GM23338 (cell line): ENCODE results near the gene CYSRT1. TPM values are rescaled to one million over a fixed set of nuclear protein-coding genes. Genes with fewer than 3 reads are reported as not detected.

Experiments used
- ATAC-seq: fragments of 200-7000 bp; cut with Tn5 transposase; 3 replicates; pipeline ENCODE4 v1.9.1; 2020
- DNase-seq: peaks from one replicate; pipeline ENCODE4 v3.0.0-alpha.2; 2015; ENCODE audit warnings: low spot score
- H2AFZ ChIP-seq: fragments of 200-600 bp; sonication (generic); 2 replicates; pipeline ENCODE4 v1.8.0; 2016; ENCODE audit warnings: antibody characterized with exemption, mild to moderate bottlenecking, moderate library complexity
- H3F3A ChIP-seq: fragments of 200-600 bp; sonication (generic); replicated peaks from 2 replicates; pipeline ENCODE4 v1.8.0; 2017; ENCODE audit warnings: antibody characterized with exemption, mixed run types, low read depth
- H3K27ac ChIP-seq: fragments of 200-600 bp; sonication (generic); 2 replicates; pipeline ENCODE4 v1.6.1; 2016; ENCODE audit warnings: low read depth
- H3K27me3 ChIP-seq: fragments of 200-600 bp; sonication (generic); 2 replicates; pipeline ENCODE4 v1.8.0; 2016; ENCODE audit warnings: mild to moderate bottlenecking, mixed run types, moderate library complexity; ENCODE audit not compliant: insufficient read depth
- H3K36me3 ChIP-seq: fragments of 200-600 bp; sonication (generic); 2 replicates; pipeline ENCODE4 v1.8.0; 2016; ENCODE audit warnings: mild to moderate bottlenecking; ENCODE audit not compliant: insufficient read depth
- H3K4me1 ChIP-seq: fragments of 200-600 bp; sonication (generic); 2 replicates; pipeline ENCODE4 v1.8.0; 2016; ENCODE audit warnings: mild to moderate bottlenecking, moderate library complexity; ENCODE audit not compliant: insufficient read depth
- H3K4me2 ChIP-seq: fragments of 200-600 bp; sonication (generic); 2 replicates; pipeline ENCODE4 v1.7.1; 2017; ENCODE audit warnings: mixed run types
- H3K4me3 ChIP-seq: fragments of 200-600 bp; sonication (generic); 2 replicates; pipeline ENCODE4 v1.6.1; 2016; ENCODE audit warnings: mixed run types
- H3K79me2 ChIP-seq: fragments of 200-600 bp; sonication (generic); replicated peaks from 2 replicates; pipeline ENCODE4 v1.8.0; 2017; ENCODE audit warnings: mild to moderate bottlenecking; ENCODE audit not compliant: insufficient read depth
- H3K9me2 ChIP-seq: fragments of 200-600 bp; sonication (generic); 2 replicates; pipeline ENCODE4 v1.8.0; 2017; ENCODE audit not compliant: insufficient read depth
- H4K20me1 ChIP-seq: fragments of 200-600 bp; sonication (generic); replicated peaks from 2 replicates; pipeline ENCODE4 v1.8.0; 2017; ENCODE audit warnings: mild to moderate bottlenecking; ENCODE audit not compliant: insufficient read depth
- H3K27ac Mint-ChIP-seq: 2 replicates; pipeline ENCODE4 v1.8.0; 2020; ENCODE audit warnings: inconsistent platforms, mild to moderate bottlenecking, moderate library complexity, mixed read lengths
- H3K27me3 Mint-ChIP-seq: 3 replicates; pipeline ENCODE4 v1.8.0; 2022; ENCODE audit warnings: low read depth, mild to moderate bottlenecking, moderate library complexity, mixed read lengths, inconsistent platforms; ENCODE audit not compliant: insufficient read depth, poor library complexity
- H3K36me3 Mint-ChIP-seq: 3 replicates; pipeline ENCODE4 v1.8.0; 2021; ENCODE audit warnings: low read depth, mild to moderate bottlenecking, inconsistent platforms, moderate library complexity, mixed read lengths
- H3K4me1 Mint-ChIP-seq: 3 replicates; pipeline ENCODE4 v1.8.0; 2020; ENCODE audit warnings: mild to moderate bottlenecking, inconsistent platforms, mixed read lengths
- H3K4me3 Mint-ChIP-seq: 3 replicates; pipeline ENCODE4 v1.8.0; 2021; ENCODE audit warnings: moderate library complexity, mild to moderate bottlenecking, inconsistent platforms, mixed read lengths
- H3K9me3 Mint-ChIP-seq: 3 replicates; pipeline ENCODE4 v1.8.0; 2020; ENCODE audit warnings: moderate library complexity, mild to moderate bottlenecking, inconsistent platforms, mixed read lengths
- CREB1 ChIP-seq: fragments of 250-450 bp; sonication (Bioruptor Pico); IDR thresholded peaks from 2 replicates; pipeline ENCODE4 v1.5.0; 2020; ENCODE audit warnings: low read depth, mild to moderate bottlenecking, moderate library complexity
- CTCF ChIP-seq, 2 experiments: fragments of 200-600 bp in 1 of 2; sonication (generic) in 1 of 2; conservative IDR thresholded peaks; 2 replicates each; pipeline versions ENCODE4 v1.5.1 to v1.6.1; 2016 to 2017; ENCODE audit warnings: antibody characterized with exemption in 2 of 2, low read depth in 2 of 2, mild to moderate bottlenecking in 2 of 2, moderate library complexity in 1 of 2
- ETS1 ChIP-seq: IDR thresholded peaks from 2 replicates; pipeline ENCODE4 v1.6.1; 2016; ENCODE audit warnings: antibody characterized with exemption
- EZH2 ChIP-seq: fragments of 200-600 bp; sonication (generic); IDR thresholded peaks from one replicate; pipeline ENCODE4 v1.8.0; 2017; ENCODE audit warnings: antibody characterized with exemption, mild to moderate bottlenecking, low read depth; ENCODE audit not compliant: unreplicated experiment
- EZH2phosphoT487 ChIP-seq: fragments of 200-600 bp; sonication (generic); IDR thresholded peaks from one replicate; pipeline ENCODE4 v1.8.1; 2018; ENCODE audit warnings: antibody characterized with exemption; ENCODE audit not compliant: unreplicated experiment
- JUNB ChIP-seq: IDR thresholded peaks from one replicate; pipeline ENCODE4 v1.6.1; 2016; ENCODE audit warnings: antibody characterized with exemption; ENCODE audit not compliant: unreplicated experiment
- NANOG ChIP-seq: IDR thresholded peaks from 2 replicates; pipeline ENCODE4 v1.6.1; 2016; ENCODE audit warnings: antibody characterized with exemption, borderline replicate concordance
- POLR2AphosphoS5 ChIP-seq: IDR thresholded peaks from 2 replicates; pipeline ENCODE4 v1.6.1; 2016; ENCODE audit warnings: antibody characterized with exemption, low read depth
- STAT1 ChIP-seq: IDR thresholded peaks from one replicate; pipeline ENCODE4 v1.6.1; 2016; ENCODE audit warnings: antibody characterized with exemption; ENCODE audit not compliant: unreplicated experiment
- ZNF462 ChIP-seq: fragments of 250-450 bp; sonication (Bioruptor Pico); IDR thresholded peaks from 2 replicates; pipeline ENCODE4 v1.5.0; 2020; ENCODE audit warnings: mild to moderate bottlenecking, moderate library complexity
- polyA plus RNA-seq: library from polyadenylated mRNA; unstranded; fragments of >200 nt; fragmentation: Nextera tagmentation; extraction: Ambion mirVana; gene quantifications from 2 replicates; pipeline ENCODE4 v1.2.1, GENCODE V29; 2016
- total RNA-seq: library from RNA; depleted of rRNA; stranded (reverse); fragments of >200 nt; shearing (Covaris generic); gene quantifications from 2 replicates; pipeline ENCODE4 v1.2.3, GENCODE V29; 2014

CYSRT1 gene
- total and polyA plus RNA-seq, 2 experiments from 2014 or later = 2.0 to 3.2 TPM

- H4K20me1 ChIP-seq = peaks cover 4% of the 10 kb centered on the region
- no peak for ATAC-seq
- peak overlapping the region; percentile 87 for H3K4me2 ChIP-seq
Observed at GRCh38 chr9:137198051-137198901, 26.7 kb upstream of the CYSRT1 start.

GRCh38 chr9:137198902-137199283 is 26.1 kb upstream of the CYSRT1 start:
- no peaks in the 10 kb centered on the region for H3K9me2 ChIP-seq
- H3K4me3 ChIP-seq = peak overlapping the region; percentile 55; the same call in 1 of the 2 replicates
- Mint-ChIP-seq H3K9me3 (no peaks in the 10 kb centered on the region; the same call in 2 of the 3 replicates), H3K27ac (no peak overlapping the region), H3K4me3 (peak overlapping the region; percentile 43; the same call in 2 of the 3 replicates), H3K4me1 (peaks cover 26% of the 10 kb centered on the region), H3K27me3 (peaks cover 7% of the 10 kb centered on the region), H3K36me3 (no peaks in the 10 kb centered on the region; the same call in 2 of the 3 replicates)
- H2AFZ ChIP-seq = no peak overlapping the region
- peaks cover 63% of the 10 kb centered on the region for H3K79me2 ChIP-seq
- peaks cover 15% of the 10 kb centered on the region; the same call in 1 of the 2 replicates for H3F3A ChIP-seq
- ATAC-seq = no peak
- no peak overlapping the region for H3K27ac ChIP-seq
- H3K27me3 ChIP-seq = no peaks in the 10 kb centered on the region
- H3K4me2 ChIP-seq = peak overlapping the region; percentile 87
- no peak for DNase-seq
- H3K4me1 ChIP-seq = peaks cover 16% of the 10 kb centered on the region; the same call in 1 of the 2 replicates
- no peaks in the 10 kb centered on the region for H3K36me3 ChIP-seq
- H4K20me1 ChIP-seq = peaks cover 4% of the 10 kb centered on the region
- TF ChIP-seq ZNF462 (CRISPR knock-in tag) (no peak), EZH2 (no peak), CREB1 (no peak), STAT1 (no peak), JUNB (no peak), CTCF (conservative IDR thresholded peaks at IDR 0.05; ENCODE audit: low read depth in 2 of 2) (no peak), POLR2AphosphoS5 (no peak), EZH2phosphoT487 (no peak), ETS1 (no peak)

More at GRCh38 chr9:137198051-137198901, 26.7 kb upstream of the CYSRT1 start:
- Histone ChIP-seq H2AFZ (no peak overlapping the region), H3K4me3 (peak overlapping the region; percentile 55; the same call in 1 of the 2 replicates), H3K79me2 (peaks cover 58% of the 10 kb centered on the region), H3K4me1 (peaks cover 16% of the 10 kb centered on the region; the same call in 1 of the 2 replicates), H3F3A (peaks cover 15% of the 10 kb centered on the region; the same call in 1 of the 2 replicates), H3K27me3 (no peaks in the 10 kb centered on the region), H3K36me3 (no peaks in the 10 kb centered on the region), H3K27ac (no peak overlapping the region), H3K9me2 (no peaks in the 10 kb centered on the region)
- Mint-ChIP-seq H3K4me3 (peak overlapping the region; percentile 43), H3K4me1 (peaks cover 25% of the 10 kb centered on the region), H3K27me3 (peaks cover 7% of the 10 kb centered on the region), H3K9me3 (no peaks in the 10 kb centered on the region; the same call in 2 of the 3 replicates), H3K27ac (no peak overlapping the region), H3K36me3 (no peaks in the 10 kb centered on the region; the same call in 2 of the 3 replicates)
- DNase-seq = no peak
- TF ChIP-seq NANOG = no peak
